GM18517 (cell line): ENCODE results near the gene NMNAT3.

Experiments used
- ATAC-seq: cut with Tn5 transposase; IDR thresholded peaks from one replicate; pipeline ENCODE4 v1.9.1; 2021; ENCODE audit warnings: mild to moderate bottlenecking, moderate library complexity; ENCODE audit not compliant: unreplicated experiment

The NMNAT3 gene

GRCh38 chr3:139676108-139676507, 1.7 kb downstream of the NMNAT3 start:
- ATAC-seq, result no peak

- no peak for ATAC-seq
Measured at GRCh38 chr3:139675327-139675726, 2.4 kb downstream of the NMNAT3 start.

- ATAC-seq, result no peak
Measured at GRCh38 chr3:139674571-139675260, 3.1 kb downstream of the NMNAT3 start.

GRCh38 chr3:139672884-139673283, 4.9 kb downstream of the NMNAT3 start:
- no peak for ATAC-seq

- ATAC-seq, result no peak
Measured at GRCh38 chr3:139671863-139672646, 5.7 kb downstream of the NMNAT3 start.

GRCh38 chr3:139671107-139671506, 6.7 kb downstream of the NMNAT3 start:
- ATAC-seq, result no peak

- ATAC-seq, result no peak
Measured at GRCh38 chr3:139670196-139670595, 7.6 kb downstream of the NMNAT3 start.

- no peak for ATAC-seq
Measured at GRCh38 chr3:139668332-139668731, 9.4 kb downstream of the NMNAT3 start.

GRCh38 chr3:139664958-139665357, 12.8 kb downstream of the NMNAT3 start:
- ATAC-seq, result no peak

GRCh38 chr3:139660269-139660668, 17.5 kb downstream of the NMNAT3 start:
- ATAC-seq, result no peak

GRCh38 chr3:139659511-139659910, 18.3 kb downstream of the NMNAT3 start:
- ATAC-seq, result no peak

- ATAC-seq, result no peak
Measured at GRCh38 chr3:139657936-139658335, 19.8 kb downstream of the NMNAT3 start.

GRCh38 chr3:139657434-139657833, 20.3 kb downstream of the NMNAT3 start:
- ATAC-seq, result no peak

GRCh38 chr3:139655909-139656595, 21.7 kb downstream of the NMNAT3 start:
- ATAC-seq, result no peak

- ATAC-seq, result no peak
Measured at GRCh38 chr3:139654637-139655365, 23.0 kb downstream of the NMNAT3 start.

GRCh38 chr3:139653582-139653981, 24.2 kb downstream of the NMNAT3 start:
- ATAC-seq, result no peak

GRCh38 chr3:139652561-139652960, 25.2 kb downstream of the NMNAT3 start:
- no peak for ATAC-seq

- no peak for ATAC-seq
Measured at GRCh38 chr3:139647866-139648435, 29.8 kb downstream of the NMNAT3 start.

- ATAC-seq, result no peak
Measured at GRCh38 chr3:139646512-139646911, 31.3 kb downstream of the NMNAT3 start.

- no peak for ATAC-seq
Measured at GRCh38 chr3:139642996-139643395, 34.8 kb downstream of the NMNAT3 start.

GRCh38 chr3:139640456-139640855, 37.3 kb downstream of the NMNAT3 start:
- no peak for ATAC-seq
